Heart right ventricle (tissue), 16 donors: Measurements from ENCODE around the gene WDR86. TPM values are rescaled to one million over a fixed set of nuclear protein-coding genes. Genes with fewer than 3 reads are reported as not detected.

ENCODE experiments used
- ATAC-seq, 8 donors: fragments of 200-7000 bp; cut with Tn5 transposase; one replicate each; pipeline ENCODE4 v1.9.1; 2020; ENCODE audit warnings: mild to moderate bottlenecking in 8 of 8, moderate library complexity in 8 of 8, moderate number of reproducible peaks in 1 of 8
- DNase-seq, 2 donors: peaks; one replicate each; pipeline ENCODE4 v3.0.0-alpha.2; 2020
- H3K27ac ChIP-seq, 10 donors: fragments of 200-600 bp; sonication (generic) in 2 of 10; one replicate each; pipeline versions ENCODE4 v1.5.0 to v1.8.0; 2020 to 2022; ENCODE audit warnings: mild to moderate bottlenecking in 3 of 10
- H3K27me3 ChIP-seq, 7 donors: fragments of 200-600 bp; one replicate each; pipeline ENCODE4 v1.8.0; 2021 to 2022; ENCODE audit warnings: mild to moderate bottlenecking in 2 of 7
- H3K36me3 ChIP-seq, 9 donors: fragments of 200-600 bp; sonication (generic) in 1 of 9; one replicate each; pipeline versions ENCODE4 v1.5.0 to v1.8.0; 2020 to 2022; ENCODE audit warnings: mild to moderate bottlenecking in 2 of 9
- H3K4me1 ChIP-seq, 9 donors: fragments of 200-600 bp; sonication (generic) in 1 of 9; one replicate each; pipeline versions ENCODE4 v1.5.0 to v1.8.0; 2020 to 2022; ENCODE audit warnings: mild to moderate bottlenecking in 4 of 9
- H3K4me3 ChIP-seq, 10 donors: fragments of 200-600 bp; sonication (generic) in 2 of 10; one replicate each; pipeline versions ENCODE4 v1.5.0 to v1.8.0; 2020 to 2022; ENCODE audit warnings: mild to moderate bottlenecking in 7 of 10, moderate library complexity in 2 of 10
- H3K9me3 ChIP-seq, 11 donors: fragments of 200-600 bp in 10 of 11; sonication (generic) in 2 of 11; one replicate each; pipeline versions ENCODE4 v1.5.0 to v1.8.0; 2013 to 2022; ENCODE audit warnings: mild to moderate bottlenecking in 2 of 11, control low read depth in 1 of 11, moderate library complexity in 1 of 11
- CTCF ChIP-seq, 9 donors: fragments of 200-600 bp; sonication (generic) in 2 of 9; IDR thresholded peaks; one replicate each; pipeline versions ENCODE4 v1.5.0 to v1.8.0; 2021 to 2022; ENCODE audit warnings: antibody characterized with exemption in 9 of 9, mild to moderate bottlenecking in 5 of 9, moderate library complexity in 1 of 9
- WGBS, 2 donors: extraction: QIAGEN DNeasy Blood & Tissue Kit; methylation state at CpG; one replicate each; pipeline ENCODE4 v1.1.7; 2013; ENCODE audit warnings: inconsistent platforms in 1 of 2; 5-methylcytosine and 5-hydroxymethylcytosine counted together
- intact Hi-C, 10 donors: fragments of 100-400 bp; cut with DNase I; formaldehyde crosslinking; loops; one replicate each; pipeline versions ENCODE4 v1.11.1 to v1.14.2; 2022
- polyA plus RNA-seq, 2 donors: library from polyadenylated mRNA; stranded (reverse); fragments of 200-250 nt; gene quantifications; one replicate each; pipeline ENCODE4 v1.2.3, GENCODE V29; 2013
- total RNA-seq, 10 donors: library from RNA; stranded (reverse); fragmentation: NEBNext Ultra II Directional in 3 of 10; extraction: Animal tissue kit (Norgen Biotek cat#: 25700) in 3 of 10; gene quantifications; one replicate each; pipeline versions ENCODE4 v1.2.1 to v1.2.4, GENCODE V29; 2021 to 2023
- donor health status: Arrhythmogenic right ventricular cardiomyopathy.
- donor health status: ischemic (EF 13 %, LVEDD 7.1; RV severe dilation, severe dysfunction).
- donor health status: healthy with polysubstance abuse.
- donor health status: DM: no; HTN: yes; CAD: no.
- donor health status: DM: no; HTN: no; CAD: no.
- donor health status: ischemic (EF 25% LVEDD 6.9; RV normal size, moderate dysfunction).
- donor health status: ischemic (EF 25% LVEDD 5.7; RV mildly dilated, moderate dysfunction).
- donor health status: healthy.
- donor health status: DM: yes; HTN: yes; CAD: no.
- donor health status: Ischemic cardiomyopathy.
- donor health status: ischemic (EF 35%, LVEDD 5.7; RV mildly dilated, moderate dysfunction).
- donor health status: nonischemic (EF 11% LVEDD 7.7; RV severe dilation, severe dysfunction).
- donor health status: DM: yes; HTN: yes; CAD: no.
- donor health status: PGD.
- donor health status: ischemic (EF 29% LVEDD 5.4; RV normal size, mild dysfunction).
- donor health status: nonischemic (EF 23%, LVEDD 6.1; RV moderate dilation, normal function).

WDR86 gene
- total and polyA plus RNA-seq, 12 donors = 0.15 to 0.52 (median 0.25) TPM; not detected in 3

GRCh38 chr7:151426441-151426903 is 16.6 kb upstream of the WDR86 start:
- Histone ChIP-seq H3K36me3 (no peaks in the 10 kb centered on the region), H3K27ac (peak overlapping the region in 6 of 10 donors; percentile 11 to 70 (median 28)), H3K9me3 (peaks cover 0 to 9% (median 0%) of the 10 kb centered on the region in 11 donors), H3K4me3 (peak overlapping the region in 4 of 10 donors; percentile 1 to 27 (median 12)), H3K4me1 (peaks cover 0 to 37% (median 9%) of the 10 kb centered on the region in 9 donors), H3K27me3 (peaks cover 0 to 20% (median 0%) of the 10 kb centered on the region in 7 donors)
- WGBS, 2 donors = 33 to 43% methylated on average over 14 of the region's 14 CpGs
- intact Hi-C loops = no loop called here
- ATAC-seq (peak in 7 of 8 donors; percentile 31 to 72 (median 41)), DNase-seq (peak; percentile 55 to 64)
- no peak for TF ChIP-seq CTCF (IDR thresholded peaks at IDR 0.05)

DNA sequence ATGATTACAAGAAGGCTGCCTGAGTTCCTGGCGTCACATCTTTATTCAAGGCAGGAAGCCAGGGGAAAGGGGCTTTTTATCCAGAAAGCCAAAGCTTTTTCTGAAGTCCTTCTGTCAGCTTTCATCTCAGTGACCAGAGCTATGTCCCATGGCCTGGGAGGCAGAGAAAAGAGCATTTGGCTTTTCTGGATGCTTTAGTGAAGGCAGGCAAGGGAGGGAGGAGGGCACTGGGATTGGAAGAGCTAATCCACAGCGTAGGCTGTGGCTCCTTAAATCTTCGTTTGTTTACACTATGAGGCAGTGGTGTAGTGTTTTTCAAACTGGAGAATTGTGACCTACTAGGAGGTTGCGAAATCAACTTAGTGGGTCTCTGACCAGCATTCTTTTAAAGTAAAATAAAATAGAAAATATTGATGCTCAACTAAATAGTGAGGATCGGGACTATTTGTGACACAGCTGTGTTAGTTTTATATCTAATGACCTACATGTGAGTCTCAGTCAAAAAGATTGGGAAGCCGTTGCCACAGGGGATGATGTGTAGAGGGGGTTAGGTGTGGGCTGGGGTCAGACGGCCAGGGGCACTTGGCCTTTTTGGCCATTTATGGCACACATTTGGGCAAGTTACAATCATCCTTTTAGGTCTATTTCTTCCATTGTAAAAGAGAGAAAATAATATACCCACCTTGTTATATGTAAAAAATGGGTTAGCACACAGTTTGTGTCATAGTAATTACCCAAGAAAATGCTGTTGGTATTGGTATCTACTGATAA is 16.0 kb upstream of the WDR86 start:
- TF ChIP-seq CTCF (IDR thresholded peaks at IDR 0.05) = no peak
- Histone ChIP-seq H3K9me3 (peaks cover 0 to 9% (median 0%) of the 10 kb centered on the region in 11 donors), H3K36me3 (no peaks in the 10 kb centered on the region), H3K4me1 (peaks cover 0 to 37% (median 9%) of the 10 kb centered on the region in 9 donors), H3K4me3 (peak overlapping the region in 4 of 10 donors; percentile 1 to 27 (median 12)), H3K27me3 (peaks cover 0 to 24% (median 0%) of the 10 kb centered on the region in 7 donors), H3K27ac (peak overlapping the region in 6 of 10 donors; percentile 11 to 70 (median 42))
- intact Hi-C loops = no loop called here
- ATAC-seq = peak in 3 of 8 donors; percentile 11 to 49 (median 17)
- 61 to 71% methylated on average over 7 of the region's 7 CpGs for WGBS, 2 donors
- no peak for DNase-seq

DNA sequence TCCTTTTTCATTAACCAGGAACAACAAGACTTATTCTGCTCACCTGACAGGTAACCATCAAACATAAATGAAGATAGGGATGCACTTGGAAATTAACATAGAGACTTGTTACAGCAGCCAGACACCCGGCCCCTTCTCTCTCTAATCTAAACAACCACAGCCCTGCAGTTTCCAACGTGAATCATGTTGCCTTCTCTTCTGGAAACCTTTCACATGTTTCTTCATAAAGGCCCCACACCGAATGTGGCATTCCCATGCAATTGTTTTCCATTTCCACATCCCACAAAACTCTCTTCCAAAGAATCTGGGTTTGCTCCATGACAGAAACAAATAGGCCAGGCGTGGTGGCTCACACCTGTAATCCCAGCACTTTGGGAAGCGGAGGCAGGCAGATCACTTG is 15.0 kb upstream of the WDR86 start:
- no peak for TF ChIP-seq CTCF (IDR thresholded peaks at IDR 0.05)
- WGBS, 2 donors = 86 to 88% methylated on average over 5 of the region's 5 CpGs
- H3K4me1 ChIP-seq = peaks cover 0 to 34% (median 9%) of the 10 kb centered on the region in 9 donors
- intact Hi-C loops = no loop called here
- H3K27me3 ChIP-seq = peaks cover 0 to 24% (median 0%) of the 10 kb centered on the region in 7 donors
- H3K4me3 ChIP-seq = no peak overlapping the region
- ATAC-seq (no peak), DNase-seq (no peak)
- H3K9me3 ChIP-seq = peaks cover 0 to 16% (median 0%) of the 10 kb centered on the region in 11 donors
- H3K36me3 ChIP-seq = no peaks in the 10 kb centered on the region
- H3K27ac ChIP-seq = no peak overlapping the region

- intact Hi-C loops = no loop called here
Observed at GRCh38 chr7:151423936-151424335, 14.1 kb upstream of the WDR86 start.

More at GRCh38 chr7:151423936-151424335, 14.1 kb upstream of the WDR86 start:
- Histone ChIP-seq H3K27ac (no peak overlapping the region), H3K4me3 (no peak overlapping the region), H3K36me3 (no peaks in the 10 kb centered on the region), H3K9me3 (peaks cover 0 to 24% (median 0%) of the 10 kb centered on the region in 11 donors), H3K27me3 (peaks cover 0 to 24% (median 0%) of the 10 kb centered on the region in 7 donors), H3K4me1 (peaks cover 0 to 25% (median 9%) of the 10 kb centered on the region in 9 donors)
- no peak for DNase-seq
- ATAC-seq = no peak
- WGBS, 2 donors = 84 to 87% methylated on average over 5 of the region's 5 CpGs
- TF ChIP-seq CTCF (IDR thresholded peaks at IDR 0.05) = no peak
